ENCODE data around the gene ZFY.

Gene ZFY

GRCh38 chrY:2934861-2935715 is at the start of gene ZFY:
Gene ZFY, plus strand, starts transcription at chrY:2935381. Its CDS starts 18,556 bp downstream, at chrY:2953937.
- peak in 1 of 2 donors; percentile 38 for DNase-seq (ENCODE audit: low read depth in 2 of 2)

- DNase-seq (ENCODE audit: low read depth in 2 of 2) = no peak
Measured at GRCh38 chrY:2885880-2886279, 49.3 kb upstream of the ZFY start.

- peak in 1 of 2 donors; percentile 13 for DNase-seq (ENCODE audit: low read depth in 2 of 2)
Measured at GRCh38 chrY:2887386-2887785, 47.8 kb upstream of the ZFY start.

- DNase-seq (ENCODE audit: low read depth in 2 of 2) = peak in 1 of 2 donors; percentile 2
Measured at GRCh38 chrY:2887955-2888354, 47.2 kb upstream of the ZFY start.

GRCh38 chrY:2893471-2893870 is 41.7 kb upstream of the ZFY start:
- no peak for DNase-seq (ENCODE audit: low read depth in 2 of 2)

GRCh38 chrY:2896050-2896449 is 39.1 kb upstream of the ZFY start:
- DNase-seq (ENCODE audit: low read depth in 2 of 2) = no peak

GRCh38 chrY:2907356-2907755 is 27.8 kb upstream of the ZFY start:
- no peak for DNase-seq (ENCODE audit: low read depth in 2 of 2)

GRCh38 chrY:2913066-2913815 is 21.9 kb upstream of the ZFY start:
- DNase-seq (ENCODE audit: low read depth in 2 of 2) = no peak

- no peak for DNase-seq (ENCODE audit: low read depth in 2 of 2)
Measured at GRCh38 chrY:2934078-2934477, 1.1 kb upstream of the ZFY start.

GRCh38 chrY:2935716-2936435 is 695 bp downstream of the ZFY start:
- DNase-seq (ENCODE audit: low read depth in 2 of 2) = peak in 1 of 2 donors; percentile 78

- DNase-seq (ENCODE audit: low read depth in 2 of 2) = no peak
Measured at GRCh38 chrY:2936436-2936750, 1.2 kb downstream of the ZFY start.

GRCh38 chrY:2937149-2937548 is 2.0 kb downstream of the ZFY start:
- DNase-seq (ENCODE audit: low read depth in 2 of 2) = no peak

GRCh38 chrY:2949590-2950252 is 14.5 kb downstream of the ZFY start:
- DNase-seq (ENCODE audit: low read depth in 2 of 2) = peak in 1 of 2 donors; percentile 20

- DNase-seq (ENCODE audit: low read depth in 2 of 2) = no peak
Measured at GRCh38 chrY:2950655-2951054, 15.5 kb downstream of the ZFY start.

GRCh38 chrY:2952912-2953311 is 17.7 kb downstream of the ZFY start:
- no peak for DNase-seq (ENCODE audit: low read depth in 2 of 2)

GRCh38 chrY:2954735-2955134 is 19.6 kb downstream of the ZFY start:
- no peak for DNase-seq (ENCODE audit: low read depth in 2 of 2)

- no peak for DNase-seq (ENCODE audit: low read depth in 2 of 2)
Measured at GRCh38 chrY:2955561-2955960, 20.4 kb downstream of the ZFY start.

GRCh38 chrY:2962061-2962460 is 26.9 kb downstream of the ZFY start:
- DNase-seq (ENCODE audit: low read depth in 2 of 2) = no peak

GRCh38 chrY:2964814-2965213 is 29.6 kb downstream of the ZFY start:
- no peak for DNase-seq (ENCODE audit: low read depth in 2 of 2)

- no peak for DNase-seq (ENCODE audit: low read depth in 2 of 2)
Measured at GRCh38 chrY:2965629-2966028, 30.4 kb downstream of the ZFY start.

GRCh38 chrY:2969561-2969960 is 34.4 kb downstream of the ZFY start:
- no peak for DNase-seq (ENCODE audit: low read depth in 2 of 2)

GRCh38 chrY:2972708-2973107 is 37.5 kb downstream of the ZFY start:
- no peak for DNase-seq (ENCODE audit: low read depth in 2 of 2)
